Endometrial microvascular endothelial cells (primary cell): ENCODE results near the gene SLC26A2. TPM values are rescaled to one million over a fixed set of nuclear protein-coding genes. Genes with fewer than 3 reads are reported as not detected.

Source experiments
- in situ Hi-C: cut with HindIII; loops from 2 replicates; pipeline ENCODE4 v1.10.0; 2017; ENCODE audit warnings: low sequenced_read_pairs, low pct_unique_long_range_greater_than_20kb; ENCODE audit errors: inconsistent ontology term
- total RNA-seq: library from RNA; depleted of rRNA; stranded (reverse); fragments of >200 nt; gene quantifications from one replicate; pipeline ENCODE4 v1.2.3, GENCODE V29; 2015; ENCODE audit errors: inconsistent ontology term

The SLC26A2 gene
- total RNA-seq, result 35.8 TPM

- in situ Hi-C loops, result loop anchor here (25.0 kb wide), 1 partner anchor 98 kb away; no protein-coding TSS in a partner anchor
Measured at GRCh38 chr5:149960272-149961185, at the start of gene SLC26A2. TSS of gene SLC26A2 (plus strand) at chr5:149960758. CDS start at chr5:149977653, 16,895 bp downstream.

GRCh38 chr5:149911031-149911430 lies 49.5 kb upstream of the SLC26A2 start:
- in situ Hi-C loops, result no loop called here

- in situ Hi-C loops, result no loop called here
Measured at GRCh38 chr5:149912226-149912871, 48.2 kb upstream of the SLC26A2 start.

- in situ Hi-C loops, result no loop called here
Measured at GRCh38 chr5:149913436-149914419, 46.8 kb upstream of the SLC26A2 start.

- in situ Hi-C loops, result no loop called here
Measured at GRCh38 chr5:149915392-149916260, 44.9 kb upstream of the SLC26A2 start.

GRCh38 chr5:149916334-149917072 lies 44.1 kb upstream of the SLC26A2 start:
- in situ Hi-C loops, result no loop called here

- in situ Hi-C loops, result no loop called here
Measured at GRCh38 chr5:149917073-149917676, 43.4 kb upstream of the SLC26A2 start.

GRCh38 chr5:149921597-149921996 lies 39.0 kb upstream of the SLC26A2 start:
- in situ Hi-C loops, result no loop called here

- in situ Hi-C loops, result no loop called here
Measured at GRCh38 chr5:149922950-149923349, 37.6 kb upstream of the SLC26A2 start.

GRCh38 chr5:149924486-149924885 lies 36.1 kb upstream of the SLC26A2 start:
- in situ Hi-C loops, result no loop called here

GRCh38 chr5:149930043-149930748 lies 30.4 kb upstream of the SLC26A2 start:
- in situ Hi-C loops, result no loop called here

GRCh38 chr5:149930749-149931574 lies 29.6 kb upstream of the SLC26A2 start:
- in situ Hi-C loops, result no loop called here

- in situ Hi-C loops, result no loop called here
Measured at GRCh38 chr5:149931992-149932436, 28.5 kb upstream of the SLC26A2 start.

GRCh38 chr5:149932445-149933350 lies 27.9 kb upstream of the SLC26A2 start:
- in situ Hi-C loops, result no loop called here
